ENCODE results near the gene DPF3. TPM values are rescaled to one million over a fixed set of nuclear protein-coding genes. Genes with fewer than 3 reads are reported as not detected.

The DPF3 gene
- total RNA-seq, 4 donors from 2014 or later, result 0.39 to 3.4 (median 1.6) TPM

DNA sequence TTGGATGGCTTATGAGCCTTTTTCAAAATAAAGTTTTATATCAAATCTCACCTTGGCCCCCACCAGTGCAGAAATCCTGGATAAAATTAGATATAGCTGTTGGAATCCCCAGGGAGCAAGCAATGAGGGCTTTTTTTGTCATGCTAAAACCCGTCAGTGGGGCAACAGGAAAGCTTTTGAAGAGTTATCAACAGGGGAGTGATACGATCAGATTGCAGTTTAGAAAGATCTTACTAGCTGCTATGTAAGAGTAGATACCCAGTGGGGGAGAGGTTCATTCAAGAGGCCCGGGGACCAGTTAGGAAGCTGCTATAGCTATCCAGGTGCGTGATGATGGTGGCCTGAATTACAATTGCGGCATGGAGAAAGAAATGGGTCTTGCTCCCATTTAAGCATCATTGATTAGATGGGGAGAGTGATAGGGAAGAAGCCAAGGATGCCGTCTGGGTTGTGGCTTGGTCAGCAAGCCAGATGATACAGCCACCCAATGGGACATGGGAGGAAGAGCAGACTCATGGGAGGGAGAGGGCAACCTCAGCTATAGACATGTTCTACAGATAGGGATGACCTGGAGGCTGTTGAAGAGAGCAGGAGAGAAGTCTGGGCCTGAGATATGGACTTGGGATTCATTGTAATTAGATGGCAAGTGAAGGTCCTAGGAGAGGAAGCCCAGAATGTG, 272.4 kb downstream of the DPF3 start:
- Histone ChIP-seq H3K9me3 (no peaks in the 10 kb centered on the region), H3K4me3 (no peak overlapping the region), H3K4me1 (peaks cover 4% of the 10 kb centered on the region), H3K27ac (no peak overlapping the region), H3K27me3 (no peaks in the 10 kb centered on the region), H3K36me3 (no peaks in the 10 kb centered on the region)
- 80% methylated on average over 6 of the region's 6 CpGs for WGBS
- DNase-seq (ENCODE audit: low spot score in 2 of 2), result no peak
- TF ChIP-seq CTCF (IDR thresholded peaks at IDR 0.05) (no peak), POLR2AphosphoS5 (IDR thresholded peaks at IDR 0.05) (no peak), EP300 (IDR thresholded peaks at IDR 0.05) (no peak), POLR2A (IDR thresholded peaks at IDR 0.05) (no peak)

- H3K4me1 ChIP-seq, result peaks cover 13% of the 10 kb centered on the region
- WGBS, result 96% methylated on average over 10 of the region's 10 CpGs
- no peak overlapping the region for H3K27ac ChIP-seq
- no peaks in the 10 kb centered on the region for H3K9me3 ChIP-seq
- no peaks in the 10 kb centered on the region for H3K36me3 ChIP-seq
- TF ChIP-seq POLR2AphosphoS5 (IDR thresholded peaks at IDR 0.05), result no peak
- no peak for TF ChIP-seq POLR2A (IDR thresholded peaks at IDR 0.05)
- TF ChIP-seq EP300 (IDR thresholded peaks at IDR 0.05), result no peak
- no peak for TF ChIP-seq CTCF (IDR thresholded peaks at IDR 0.05)
- DNase-seq (ENCODE audit: low spot score in 2 of 2), result peak in 1 of 2 donors; percentile 54
- no peak overlapping the region for H3K4me3 ChIP-seq
- no peaks in the 10 kb centered on the region for H3K27me3 ChIP-seq
Observed at GRCh38 chr14:72619881-72620280, 274.0 kb downstream of the DPF3 start.

DNA sequence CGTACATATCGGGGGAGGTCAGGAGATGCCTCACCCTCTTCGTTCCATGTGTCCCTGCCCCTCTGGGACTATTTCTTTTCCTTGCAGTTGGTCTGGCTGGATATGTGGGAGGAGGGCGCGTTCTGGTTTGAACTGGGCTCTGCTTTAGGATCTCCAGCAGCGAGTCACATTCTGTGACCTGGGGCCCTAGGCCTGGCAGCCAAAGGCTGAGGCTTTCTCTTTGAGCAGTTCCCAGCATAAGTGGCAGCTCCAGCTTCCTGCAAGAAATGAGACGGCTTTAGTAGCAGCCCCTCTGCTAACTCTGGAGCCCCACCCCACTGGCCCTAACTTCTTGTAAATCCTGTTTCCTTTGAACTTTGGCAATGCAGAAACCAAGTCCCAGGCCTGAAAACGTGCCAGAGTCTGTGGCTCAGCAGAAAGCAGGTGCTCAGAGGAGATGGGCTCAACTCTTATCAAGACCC, 274.8 kb downstream of the DPF3 start:
- Histone ChIP-seq H3K4me3 (no peak overlapping the region), H3K9me3 (no peaks in the 10 kb centered on the region), H3K36me3 (no peaks in the 10 kb centered on the region), H3K27me3 (no peaks in the 10 kb centered on the region), H3K4me1 (peaks cover 15% of the 10 kb centered on the region), H3K27ac (no peak overlapping the region)
- WGBS, result 55% methylated on average over 8 of the region's 8 CpGs
- TF ChIP-seq EP300 (IDR thresholded peaks at IDR 0.05) (no peak), CTCF (IDR thresholded peaks at IDR 0.05) (no peak), POLR2AphosphoS5 (IDR thresholded peaks at IDR 0.05) (no peak), POLR2A (IDR thresholded peaks at IDR 0.05) (no peak)
- peak in 1 of 2 donors; percentile 52 for DNase-seq (ENCODE audit: low spot score in 2 of 2)

- no peaks in the 10 kb centered on the region for H3K27me3 ChIP-seq
- H3K9me3 ChIP-seq, result no peaks in the 10 kb centered on the region
- H3K4me3 ChIP-seq, result no peak overlapping the region
- peaks cover 17% of the 10 kb centered on the region for H3K4me1 ChIP-seq
- no peaks in the 10 kb centered on the region for H3K36me3 ChIP-seq
- WGBS, result 65% methylated on average over 6 of the region's 7 CpGs
- H3K27ac ChIP-seq, result no peak overlapping the region
- DNase-seq (ENCODE audit: low spot score in 2 of 2), result peak; percentile 32 to 72
- TF ChIP-seq EP300 (IDR thresholded peaks at IDR 0.05), result no peak
Observed at GRCh38 chr14:72618424-72618823, 275.5 kb downstream of the DPF3 start.

- Histone ChIP-seq H3K4me1 (peaks cover 18% of the 10 kb centered on the region), H3K27ac (no peak overlapping the region), H3K4me3 (no peak overlapping the region), H3K9me3 (no peaks in the 10 kb centered on the region), H3K27me3 (no peaks in the 10 kb centered on the region), H3K36me3 (no peaks in the 10 kb centered on the region)
- TF ChIP-seq POLR2A (IDR thresholded peaks at IDR 0.05), result no peak
- TF ChIP-seq CTCF (IDR thresholded peaks at IDR 0.05), result no peak
- TF ChIP-seq POLR2AphosphoS5 (IDR thresholded peaks at IDR 0.05), result no peak
- no peak for TF ChIP-seq EP300 (IDR thresholded peaks at IDR 0.05)
- peak in 1 of 2 donors; percentile 72 for DNase-seq (ENCODE audit: low spot score in 2 of 2)
- WGBS, result 56% methylated on average over 14 of the region's 20 CpGs
Observed at GRCh38 chr14:72617391-72618031, 276.4 kb downstream of the DPF3 start.

Data from suprapubic skin (tissue), 4 donors.